Vagina (tissue), 2 donors: ENCODE data around the gene SP7. TPM values are rescaled to one million over a fixed set of nuclear protein-coding genes. Genes with fewer than 3 reads are reported as not detected.

Source experiments
- DNase-seq, 2 donors: peaks; one replicate each; pipeline ENCODE4 v3.0.0-alpha.2; 2017; ENCODE audit errors: extremely low spot score in 2 of 2
- H3K27ac ChIP-seq: fragments of 200-600 bp; sonication (generic); one replicate; pipeline ENCODE4 v1.5.1; 2019
- H3K27me3 ChIP-seq: fragments of 200-600 bp; sonication (generic); one replicate; pipeline ENCODE4 v1.5.1; 2019
- H3K36me3 ChIP-seq, 2 donors: fragments of 200-600 bp; sonication (generic); one replicate each; pipeline ENCODE4 v1.5.1; 2017 to 2019
- H3K4me1 ChIP-seq: fragments of 200-600 bp; sonication (generic); one replicate; pipeline ENCODE4 v1.5.1; 2019
- H3K4me3 ChIP-seq, 2 donors: fragments of 200-600 bp; sonication (generic); 1 replicate in 1 of 2; 2 replicates in 1 of 2; pipeline ENCODE4 v1.5.1; 2016 to 2019
- H3K9me3 ChIP-seq: fragments of 200-600 bp; sonication (generic); one replicate; pipeline ENCODE4 v1.5.1; 2019
- CTCF ChIP-seq, 3 experiments: fragments of 450-650 bp in 2 of 3; fragments of 200-600 bp in 1 of 3; sonication (generic) in 1 of 3; IDR thresholded peaks; one replicate each; pipeline ENCODE4 v1.5.1; 2017 to 2019; ENCODE audit warnings: antibody characterized with exemption in 3 of 3, mild to moderate bottlenecking in 2 of 3, moderate library complexity in 2 of 3
- POLR2A ChIP-seq, 2 donors: fragments of 450-650 bp; IDR thresholded peaks; one replicate each; pipeline ENCODE4 v1.6.1; 2017; ENCODE audit warnings: antibody characterized with exemption in 2 of 2, mild to moderate bottlenecking in 2 of 2, moderate library complexity in 2 of 2
- POLR2AphosphoS5 ChIP-seq, 2 donors: sonication (generic); formaldehyde crosslinking; IDR thresholded peaks; one replicate each; pipeline ENCODE4 v1.9.0; 2017; ENCODE audit warnings: antibody characterized with exemption in 2 of 2, mild to moderate bottlenecking in 2 of 2, low read depth in 1 of 2; ENCODE audit not compliant: insufficient read depth in 1 of 2
- intact Hi-C: fragments of 100-400 bp; cut with DNase I; formaldehyde crosslinking; loops from one replicate; pipeline ENCODE4 v1.15.1; 2023
- total RNA-seq: library from RNA; depleted of rRNA; stranded (reverse); fragments of >200 nt; gene quantifications from one replicate; pipeline ENCODE4 v1.2.3, GENCODE V29; 2016

The SP7 gene
- total RNA-seq, 1 donor from 2014 or later = not detected

GRCh38 chr12:53295070-53295890, 40.9 kb downstream of the SP7 start, which contains the start of gene PFDN5:
Gene PFDN5 (plus strand): TSS chr12:53295542. CDS start chr12:53295568, 26 bp downstream.
- TF ChIP-seq POLR2AphosphoS5 (IDR thresholded peaks at IDR 0.05; ENCODE audit: insufficient read depth in 1 of 2, low read depth in 1 of 2) (peak; percentile 85 to 94), POLR2A (IDR thresholded peaks at IDR 0.05) (peak in 1 of 2 donors; percentile 45), CTCF (IDR thresholded peaks at IDR 0.05) (peak in 1 of 3 experiments; percentile 30)
- Histone ChIP-seq H3K36me3 (peaks cover 0 to 12% of the 10 kb centered on the region in 2 donors), H3K27ac (peak within 1 kb of the TSS; percentile 86), H3K27me3 (no peaks in the 10 kb centered on the region), H3K4me1 (peaks cover 40% of the 10 kb centered on the region), H3K4me3 (peak within 1 kb of the TSS; percentile 82 to 92), H3K9me3 (no peaks in the 10 kb centered on the region)
- intact Hi-C loops = no loop called here
- DNase-seq = no peak

DNA sequence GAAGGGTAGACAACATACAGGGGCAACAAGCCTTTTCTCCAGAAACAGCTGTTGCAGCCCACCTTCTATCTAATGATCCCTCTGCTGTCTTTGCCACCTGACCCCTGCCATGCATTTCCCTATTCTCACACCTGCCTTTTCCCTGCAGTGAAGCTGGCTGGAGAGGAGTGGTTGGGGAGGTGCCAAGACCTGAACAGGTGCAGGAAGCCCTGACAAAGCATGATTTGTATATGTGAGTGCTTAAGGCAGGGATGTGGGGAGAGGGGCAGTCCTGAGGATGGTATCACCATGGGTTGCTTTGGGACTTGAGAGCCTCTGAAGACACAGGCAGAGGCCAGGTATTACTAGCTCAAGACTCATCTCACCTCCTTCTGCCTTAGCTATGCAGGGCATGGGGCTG, 43.7 kb downstream of the SP7 start:
- Histone ChIP-seq H3K9me3 (no peaks in the 10 kb centered on the region), H3K27ac (no peak overlapping the region), H3K4me3 (no peak overlapping the region), H3K36me3 (peaks cover 0 to under 1% of the 10 kb centered on the region in 2 donors), H3K4me1 (peaks cover 32% of the 10 kb centered on the region), H3K27me3 (no peaks in the 10 kb centered on the region)
- TF ChIP-seq CTCF (IDR thresholded peaks at IDR 0.05) (no peak), POLR2A (IDR thresholded peaks at IDR 0.05) (no peak), POLR2AphosphoS5 (IDR thresholded peaks at IDR 0.05; ENCODE audit: insufficient read depth in 1 of 2, low read depth in 1 of 2) (no peak)
- no peak for DNase-seq
- intact Hi-C loops = no loop called here

DNA sequence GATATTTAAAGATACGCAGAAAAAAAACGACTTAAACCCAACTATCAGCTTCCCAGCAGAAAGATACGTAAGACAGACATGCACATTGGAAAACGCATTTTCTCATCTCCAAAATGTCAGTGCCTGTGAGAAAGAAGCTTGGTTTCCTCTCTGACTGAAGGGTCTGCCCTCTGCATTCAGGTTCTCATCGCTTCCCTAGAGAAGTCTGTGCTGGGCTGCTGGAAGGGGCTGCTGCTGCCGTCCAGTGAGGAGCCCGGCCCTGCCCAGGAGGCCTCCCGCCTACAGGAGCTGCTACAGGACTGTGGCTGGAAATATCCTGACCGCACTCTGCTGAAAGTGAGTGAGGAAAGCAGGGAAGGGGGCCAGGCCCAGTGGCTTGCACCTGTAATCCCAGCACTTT, 45.5 kb downstream of the SP7 start:
- intact Hi-C loops = no loop called here
- TF ChIP-seq CTCF (IDR thresholded peaks at IDR 0.05) (no peak), POLR2AphosphoS5 (IDR thresholded peaks at IDR 0.05; ENCODE audit: insufficient read depth in 1 of 2, low read depth in 1 of 2) (no peak), POLR2A (IDR thresholded peaks at IDR 0.05) (no peak)
- Histone ChIP-seq H3K27me3 (no peaks in the 10 kb centered on the region), H3K36me3 (no peaks in the 10 kb centered on the region), H3K9me3 (no peaks in the 10 kb centered on the region), H3K4me1 (peaks cover 15% of the 10 kb centered on the region), H3K27ac (no peak overlapping the region), H3K4me3 (no peak overlapping the region)
- DNase-seq = no peak

DNA sequence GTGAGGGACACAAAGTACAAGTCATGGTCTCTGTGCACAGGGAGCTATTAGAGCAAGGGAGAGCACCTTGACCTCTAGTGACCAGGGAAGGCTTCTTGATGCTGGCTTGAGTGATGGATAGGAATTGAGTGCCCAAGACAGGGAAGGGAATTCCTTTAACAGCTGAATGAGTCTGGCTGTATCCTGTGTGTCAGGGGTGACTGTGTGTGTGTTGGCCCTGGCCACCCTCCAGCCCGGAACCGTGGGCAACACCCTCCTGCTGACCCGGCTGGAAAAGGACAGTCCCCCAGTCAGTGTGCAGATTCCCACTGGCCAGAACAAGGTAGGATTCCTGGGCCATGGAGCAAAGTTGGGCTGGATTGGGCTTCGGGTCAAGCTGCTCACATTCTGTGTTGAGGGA, 46.3 kb downstream of the SP7 start:
- intact Hi-C loops = loop anchor here (5.0 kb wide), 1 partner anchor 78 kb away; no protein-coding TSS in a partner anchor
- Histone ChIP-seq H3K27me3 (no peaks in the 10 kb centered on the region), H3K27ac (no peak overlapping the region), H3K4me3 (no peak overlapping the region), H3K9me3 (no peaks in the 10 kb centered on the region), H3K36me3 (no peaks in the 10 kb centered on the region), H3K4me1 (peaks cover 12% of the 10 kb centered on the region)
- no peak for DNase-seq
- TF ChIP-seq POLR2A (IDR thresholded peaks at IDR 0.05) (no peak), POLR2AphosphoS5 (IDR thresholded peaks at IDR 0.05; ENCODE audit: insufficient read depth in 1 of 2, low read depth in 1 of 2) (no peak), CTCF (IDR thresholded peaks at IDR 0.05) (no peak)

DNA sequence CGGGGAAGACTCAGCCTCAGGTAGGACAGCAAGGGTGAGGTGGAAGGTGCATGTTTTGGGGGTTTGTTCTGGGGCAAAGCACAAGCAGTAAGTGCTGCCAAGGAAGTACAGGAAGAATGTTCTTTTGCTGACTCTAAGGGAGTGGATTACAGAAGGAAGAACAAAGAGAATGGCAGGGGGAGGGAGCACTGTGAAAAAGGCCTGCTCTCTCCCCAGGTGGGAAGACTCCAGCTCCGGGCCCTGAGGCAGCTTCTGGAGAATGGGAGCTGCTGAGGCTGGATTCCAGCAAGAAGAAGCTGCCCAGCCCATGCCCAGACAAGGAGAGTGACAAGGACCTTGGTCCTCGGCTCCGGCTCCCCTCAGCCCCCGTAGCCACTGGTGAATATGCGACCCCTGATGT, 47.8 kb downstream of the SP7 start:
- intact Hi-C loops = loop anchor here (5.0 kb wide), 1 partner anchor 76 kb away; no protein-coding TSS in a partner anchor
- Histone ChIP-seq H3K36me3 (no peaks in the 10 kb centered on the region), H3K4me1 (peaks cover 7% of the 10 kb centered on the region), H3K4me3 (no peak overlapping the region), H3K27ac (no peak overlapping the region), H3K9me3 (no peaks in the 10 kb centered on the region), H3K27me3 (no peaks in the 10 kb centered on the region)
- TF ChIP-seq POLR2AphosphoS5 (IDR thresholded peaks at IDR 0.05; ENCODE audit: insufficient read depth in 1 of 2, low read depth in 1 of 2) (no peak), POLR2A (IDR thresholded peaks at IDR 0.05) (no peak), CTCF (IDR thresholded peaks at IDR 0.05) (no peak)
- no peak for DNase-seq
